Ovary (tissue), 9 donors: Measurements from ENCODE around the gene UBE2V1. TPM values are rescaled to one million over a fixed set of nuclear protein-coding genes. Genes with fewer than 3 reads are reported as not detected.

Experiments used
- DNase-seq, 5 donors: peaks; one replicate each; pipeline ENCODE4 v3.0.0-alpha.2; 2019 to 2020
- H3K27ac ChIP-seq, 2 donors: fragments of 200-600 bp; one replicate each; pipeline versions ENCODE4 v1.5.1 to v1.8.0; 2019 to 2022
- H3K27me3 ChIP-seq: fragments of 200-600 bp; one replicate; pipeline ENCODE4 v1.8.0; 2022
- H3K36me3 ChIP-seq: fragments of 200-600 bp; sonication (generic); one replicate; pipeline ENCODE4 v1.5.1; 2019
- H3K4me1 ChIP-seq: one replicate; pipeline ENCODE4 v1.8.1; 2013; ENCODE audit warnings: mild to moderate bottlenecking, moderate library complexity; ENCODE audit not compliant: insufficient read depth
- H3K4me3 ChIP-seq: fragments of 200-600 bp; sonication (generic); one replicate; pipeline ENCODE4 v1.5.1; 2017
- H3K9me3 ChIP-seq, 2 donors: fragments of 200-600 bp in 1 of 2; sonication (generic) in 1 of 2; one replicate each; pipeline versions ENCODE4 v1.5.1 to v1.8.1; 2013 to 2019; ENCODE audit warnings: mild to moderate bottlenecking in 1 of 2, moderate library complexity in 1 of 2
- EP300 ChIP-seq: sonication (generic); formaldehyde crosslinking; IDR thresholded peaks from one replicate; pipeline ENCODE4 v1.6.1; 2017; ENCODE audit warnings: antibody characterized with exemption
- POLR2A ChIP-seq: fragments of 450-650 bp; IDR thresholded peaks from one replicate; pipeline ENCODE4 v1.6.1; 2017; ENCODE audit warnings: antibody characterized with exemption, mild to moderate bottlenecking, moderate library complexity
- WGBS, 3 donors: extraction: QIAGEN DNeasy Blood & Tissue Kit in 1 of 3; methylation state at CpG; one replicate each; pipeline versions ENCODE4 v1.1.5 to v1.1.7; 2013 to 2017; 5-methylcytosine and 5-hydroxymethylcytosine counted together
- intact Hi-C, 4 donors: fragments of 100-400 bp; cut with DNase I; formaldehyde crosslinking; loops; one replicate each; pipeline versions ENCODE4 v1.11.0 to v1.15.1; 2022 to 2023
- polyA plus RNA-seq, 2 donors: library from polyadenylated mRNA; stranded (reverse); fragments of 200-250 nt in 1 of 2; fragments of 350-450 nt in 1 of 2; fragmentation: Illumina TruSeq in 1 of 2; extraction: RNeasy Lipid Tissue Mini Kit (QIAGEN cat#74804) in 1 of 2; gene quantifications; one replicate each; pipeline ENCODE4 v1.2.3, GENCODE V29; 2013 to 2014
- total RNA-seq, 7 donors: library from RNA; depleted of rRNA in 2 of 7; stranded (reverse); fragments of >200 nt in 2 of 7; fragmentation: NEBNext Ultra II Directional in 3 of 7; extraction: Animal tissue kit (Norgen Biotek cat#: 25700) in 3 of 7; gene quantifications; one replicate each; pipeline versions ENCODE4 v1.1.0 to v1.2.4, GENCODE V29; 2016 to 2023
- TF ChIP-seq, protein P1 (sequence below), 3 donors: fragments of 450-650 bp in 2 of 3; fragments of 200-600 bp in 1 of 3; IDR thresholded peaks; one replicate each; pipeline versions ENCODE4 v1.5.1 to v1.8.0; 2016 to 2022; ENCODE audit warnings: antibody characterized with exemption in 3 of 3, mild to moderate bottlenecking in 1 of 3
- donor health status: DM: no; HTN: no; CAD: no; lungs with moderate emphysema.
- donor health status: DM: no; HTN: no; CAD: no.
- donor health status: Bipolar disorder and iron deficiency.
- donor health status: DM: yes; HTN: yes; CAD: no.
- donor health status: DM: no; HTN: no; CAD: no.
- donor health status: DM: yes; HTN: yes; CAD: no.

Gene UBE2V1
- total and polyA plus RNA-seq, 9 donors: 43.6 to 189 (median 77.2) TPM

DNA sequence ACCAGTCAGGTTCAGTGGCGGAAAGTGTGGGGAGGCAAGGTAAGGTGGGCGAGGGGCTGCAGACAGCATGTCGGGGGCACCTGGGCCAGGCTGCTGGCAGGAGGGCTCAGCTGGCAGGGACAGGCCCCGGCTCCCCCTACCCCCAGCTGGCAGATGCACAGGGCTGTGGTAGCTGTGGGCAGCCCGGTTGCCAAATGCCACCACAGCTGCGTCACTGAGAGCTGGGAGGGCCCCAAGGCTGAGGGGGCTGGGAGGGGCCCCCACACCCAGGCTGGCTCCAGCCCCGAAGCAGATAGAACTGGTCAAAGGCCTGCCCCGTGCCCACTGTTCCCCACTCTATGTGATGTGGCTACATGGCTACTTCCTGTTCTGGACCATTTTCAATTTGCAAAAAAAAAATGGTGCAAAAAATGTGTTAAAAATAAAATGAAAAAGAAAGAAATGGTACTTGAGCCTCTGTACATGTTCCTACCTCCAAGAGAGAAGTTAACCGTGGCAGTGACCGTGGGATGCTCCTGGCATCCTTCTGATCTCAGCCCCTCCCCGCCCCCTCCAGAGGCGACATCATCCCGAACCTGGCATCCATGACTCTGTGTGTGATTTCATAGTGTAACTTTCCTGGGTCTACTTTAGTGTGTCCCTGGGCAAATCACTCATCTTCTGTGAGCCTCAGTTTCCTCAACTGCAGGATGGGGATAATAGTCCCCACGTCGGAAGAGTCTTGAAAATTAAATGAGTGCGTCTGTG is 64.4 kb downstream of the UBE2V1 start:
- no peak for TF ChIP-seq EP300
- TF ChIP-seq, protein P1, sequence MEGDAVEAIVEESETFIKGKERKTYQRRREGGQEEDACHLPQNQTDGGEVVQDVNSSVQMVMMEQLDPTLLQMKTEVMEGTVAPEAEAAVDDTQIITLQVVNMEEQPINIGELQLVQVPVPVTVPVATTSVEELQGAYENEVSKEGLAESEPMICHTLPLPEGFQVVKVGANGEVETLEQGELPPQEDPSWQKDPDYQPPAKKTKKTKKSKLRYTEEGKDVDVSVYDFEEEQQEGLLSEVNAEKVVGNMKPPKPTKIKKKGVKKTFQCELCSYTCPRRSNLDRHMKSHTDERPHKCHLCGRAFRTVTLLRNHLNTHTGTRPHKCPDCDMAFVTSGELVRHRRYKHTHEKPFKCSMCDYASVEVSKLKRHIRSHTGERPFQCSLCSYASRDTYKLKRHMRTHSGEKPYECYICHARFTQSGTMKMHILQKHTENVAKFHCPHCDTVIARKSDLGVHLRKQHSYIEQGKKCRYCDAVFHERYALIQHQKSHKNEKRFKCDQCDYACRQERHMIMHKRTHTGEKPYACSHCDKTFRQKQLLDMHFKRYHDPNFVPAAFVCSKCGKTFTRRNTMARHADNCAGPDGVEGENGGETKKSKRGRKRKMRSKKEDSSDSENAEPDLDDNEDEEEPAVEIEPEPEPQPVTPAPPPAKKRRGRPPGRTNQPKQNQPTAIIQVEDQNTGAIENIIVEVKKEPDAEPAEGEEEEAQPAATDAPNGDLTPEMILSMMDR (IDR thresholded peaks at IDR 0.05): no peak
- TF ChIP-seq POLR2A: no peak
- no peaks in the 10 kb centered on the region for H3K27me3 ChIP-seq
- no peak overlapping the region for H3K27ac ChIP-seq
- H3K9me3 ChIP-seq: no peaks in the 10 kb centered on the region
- peaks cover 7% of the 10 kb centered on the region for H3K4me1 ChIP-seq
- intact Hi-C loops: no loop called here
- H3K36me3 ChIP-seq: no peaks in the 10 kb centered on the region
- DNase-seq: no peak
- H3K4me3 ChIP-seq: no peak overlapping the region
- 65 to 70% (median 66%) methylated on average over 16 of the region's 16 CpGs for WGBS, 3 donors

DNA sequence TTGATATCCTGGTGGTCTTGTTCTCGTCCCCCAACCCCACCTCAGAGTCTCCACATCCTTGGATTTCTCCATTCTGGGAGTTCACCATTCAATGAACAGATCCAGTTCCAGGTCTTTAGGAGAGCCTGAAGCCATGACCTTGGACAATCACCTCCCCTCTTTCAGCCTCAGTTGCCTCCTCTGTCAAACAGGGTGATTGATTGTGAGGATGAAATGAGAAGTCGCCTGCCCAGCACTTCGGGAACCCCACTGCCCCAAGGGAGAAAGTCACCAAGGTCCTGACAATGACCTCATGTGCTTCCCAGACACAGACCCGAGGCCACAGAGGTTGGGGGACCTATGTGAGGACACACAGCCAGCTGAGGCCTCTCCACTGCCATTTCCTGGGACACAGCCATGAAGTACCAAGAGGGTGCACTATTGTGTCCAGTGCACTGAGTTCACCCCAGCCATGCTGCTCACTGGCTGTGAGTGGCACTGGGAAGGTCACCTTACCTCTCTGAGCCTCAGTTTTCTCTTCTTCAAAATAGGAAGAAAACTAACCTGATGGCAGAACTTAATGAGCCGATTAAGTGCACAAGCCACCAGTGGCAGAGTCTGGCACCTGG is 68.5 kb downstream of the UBE2V1 start:
- Histone ChIP-seq H3K9me3 (no peaks in the 10 kb centered on the region), H3K27ac (no peak overlapping the region), H3K36me3 (no peaks in the 10 kb centered on the region), H3K27me3 (no peaks in the 10 kb centered on the region), H3K4me1 (peaks cover 6% of the 10 kb centered on the region), H3K4me3 (no peak overlapping the region)
- intact Hi-C loops: no loop called here
- TF ChIP-seq, protein P1 (IDR thresholded peaks at IDR 0.05): no peak
- TF ChIP-seq EP300 (no peak), POLR2A (no peak)
- no peak for DNase-seq
- WGBS, 3 donors: 72 to 83% (median 78%) methylated on average over 5 of the region's 5 CpGs

DNA sequence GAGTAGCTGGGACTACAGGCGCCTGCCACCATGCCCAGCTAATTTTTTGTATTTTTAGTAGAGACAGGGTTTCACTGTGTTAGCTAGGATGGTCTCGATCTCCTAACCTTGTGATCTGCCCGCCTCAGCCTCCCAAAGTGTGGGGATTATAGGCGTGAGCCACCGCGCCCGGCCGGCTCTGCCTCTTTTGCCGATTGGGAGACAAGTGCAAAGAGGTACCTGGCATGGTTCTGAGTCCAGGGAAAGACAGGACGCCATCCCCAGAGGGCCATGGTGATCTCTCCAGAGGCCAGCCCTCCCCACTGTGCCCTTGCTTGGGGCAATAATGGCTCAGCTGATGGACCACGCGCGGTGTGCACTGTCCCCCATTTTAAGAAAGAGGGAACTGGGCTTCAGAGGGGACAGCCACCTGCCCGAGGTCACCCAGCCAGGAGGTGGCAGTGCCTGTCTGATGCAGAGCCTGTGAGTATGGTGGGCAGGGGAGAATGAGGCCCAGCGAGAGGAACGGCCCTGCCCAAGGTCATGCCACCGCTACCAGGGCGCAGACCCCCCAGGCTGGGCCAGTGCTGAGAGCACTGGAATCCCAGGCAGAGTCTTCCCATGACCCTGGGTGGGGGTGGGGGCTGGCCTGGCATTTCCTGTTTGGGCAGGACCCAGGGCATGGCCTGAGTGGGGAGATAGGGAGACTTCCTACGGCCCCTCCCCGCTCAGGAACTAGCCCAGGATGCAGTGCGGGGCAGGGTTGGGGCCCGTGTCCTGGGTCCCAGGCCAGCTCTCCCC is 69.2 kb downstream of the UBE2V1 start:
- WGBS, 3 donors: 87% methylated on average over 21 to 22 of the region's 22 CpGs
- Histone ChIP-seq H3K4me1 (peaks cover 6% of the 10 kb centered on the region), H3K9me3 (no peaks in the 10 kb centered on the region), H3K4me3 (no peak overlapping the region), H3K27me3 (no peaks in the 10 kb centered on the region), H3K36me3 (no peaks in the 10 kb centered on the region), H3K27ac (no peak overlapping the region)
- TF ChIP-seq EP300 (no peak), POLR2A (no peak)
- TF ChIP-seq, protein P1 (IDR thresholded peaks at IDR 0.05): no peak
- DNase-seq: no peak
- intact Hi-C loops: no loop called here

DNA sequence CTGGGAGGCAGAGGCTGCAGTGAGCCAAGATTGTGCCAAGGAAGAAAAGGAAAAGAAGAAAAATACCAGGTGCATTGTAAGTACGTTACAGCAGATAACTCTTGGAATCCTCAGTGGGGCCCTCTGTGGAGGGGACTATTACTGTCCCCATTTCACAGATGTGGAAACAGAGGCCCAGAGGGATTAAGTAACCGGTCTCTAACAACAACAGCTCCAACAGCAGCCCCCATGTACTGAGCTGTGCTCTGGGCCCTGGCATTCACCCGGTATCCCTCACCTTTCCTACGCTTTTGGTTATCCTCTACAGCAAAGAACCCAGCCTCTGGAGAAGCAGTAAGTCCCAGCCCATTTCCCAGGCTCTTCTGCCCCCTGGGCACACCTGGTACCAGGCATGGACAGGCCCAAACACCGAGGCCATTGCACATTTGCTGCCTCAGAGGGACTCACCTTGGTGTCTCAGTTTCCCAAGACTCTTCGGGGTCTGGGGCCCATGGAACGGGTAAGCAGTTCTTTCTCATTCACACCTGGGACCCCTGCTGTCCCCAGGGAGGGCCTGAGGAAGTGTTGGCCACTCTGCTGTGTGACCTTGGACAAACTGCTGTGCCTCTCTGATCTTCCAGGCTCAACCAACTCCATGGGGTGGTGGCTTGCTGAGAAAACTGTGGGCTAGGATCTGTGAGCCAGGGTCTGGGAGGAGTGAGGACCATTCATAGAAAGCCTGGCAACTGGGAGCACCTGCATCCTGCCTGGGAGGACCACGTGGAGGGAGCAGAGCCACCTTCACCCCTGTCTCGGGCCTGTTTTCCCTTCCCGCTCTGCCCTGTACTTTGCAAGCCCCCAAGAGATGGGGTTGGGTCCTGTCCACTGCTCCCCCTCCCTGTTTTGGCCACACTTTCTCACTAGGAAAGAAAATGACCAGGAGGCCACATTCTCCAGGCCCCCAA is 70.3 kb downstream of the UBE2V1 start:
- Histone ChIP-seq H3K27me3 (no peaks in the 10 kb centered on the region), H3K4me3 (no peak overlapping the region), H3K27ac (no peak overlapping the region), H3K36me3 (no peaks in the 10 kb centered on the region), H3K9me3 (no peaks in the 10 kb centered on the region), H3K4me1 (peaks cover 6% of the 10 kb centered on the region)
- TF ChIP-seq POLR2A (no peak), EP300 (no peak)
- TF ChIP-seq, protein P1 (IDR thresholded peaks at IDR 0.05): no peak
- WGBS, 3 donors: 89 to 94% (median 91%) methylated on average over 10 of the region's 10 CpGs
- intact Hi-C loops: no loop called here
- DNase-seq: no peak
